Activated naive CD4-positive, alpha-beta T cell (primary cell): ENCODE measurements around the gene ISOC2.
"Not testable (repeated sequence)": the region's sequence is repeated elsewhere in the genome, so short reads cannot be mapped to it uniquely, and the experiment has no call there.

Source experiments
- DNase-seq, 4 experiments: peaks; one replicate each; lab custom pipeline; 2025; lab: John Stamatoyannopoulos, UW

The ISOC2 gene, protein sequence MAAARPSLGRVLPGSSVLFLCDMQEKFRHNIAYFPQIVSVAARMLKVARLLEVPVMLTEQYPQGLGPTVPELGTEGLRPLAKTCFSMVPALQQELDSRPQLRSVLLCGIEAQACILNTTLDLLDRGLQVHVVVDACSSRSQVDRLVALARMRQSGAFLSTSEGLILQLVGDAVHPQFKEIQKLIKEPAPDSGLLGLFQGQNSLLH

DNA sequence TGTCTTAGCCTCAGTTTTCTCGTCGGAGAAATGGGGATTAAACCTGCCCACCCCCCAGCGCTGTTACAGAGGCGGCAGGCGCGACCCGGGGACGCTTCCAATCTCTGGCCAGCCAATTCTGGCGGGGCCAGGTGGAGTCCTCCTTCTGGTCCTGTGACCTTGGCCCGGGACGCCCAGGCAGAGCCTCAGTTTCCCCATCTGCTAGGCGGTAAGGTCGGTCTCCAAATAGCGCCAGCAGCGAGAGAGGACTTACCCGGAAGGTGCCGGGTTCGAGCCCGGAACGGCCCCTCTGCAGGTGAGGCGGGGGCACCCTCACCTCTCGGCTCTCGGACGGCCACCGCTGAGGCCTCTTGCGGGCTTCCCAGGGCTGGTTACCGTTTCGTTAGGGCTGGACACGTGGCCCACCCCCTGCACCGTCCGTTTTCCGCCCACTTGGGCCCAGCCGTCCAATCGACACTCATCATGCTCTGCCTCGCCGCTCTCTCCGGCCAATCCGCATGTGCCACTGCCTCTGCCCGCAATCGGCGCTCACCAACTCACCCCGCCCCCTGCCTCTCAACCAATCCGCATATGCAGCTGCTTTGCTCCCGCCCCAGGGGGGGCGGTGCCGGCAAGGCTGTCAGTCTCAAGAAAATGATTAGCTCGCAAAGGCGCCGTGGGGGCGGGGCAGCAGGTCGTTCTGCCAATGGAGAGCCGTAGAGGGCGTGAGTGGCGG lies at the start of gene ISOC2:
Gene ISOC2 (minus strand): TSS at position 384 of the 715 bp plus-strand sequence. CDS start 5,156 bp downstream, outside the sequence.
- peak; percentile 99 to 100 (median 100) for DNase-seq

DNA sequence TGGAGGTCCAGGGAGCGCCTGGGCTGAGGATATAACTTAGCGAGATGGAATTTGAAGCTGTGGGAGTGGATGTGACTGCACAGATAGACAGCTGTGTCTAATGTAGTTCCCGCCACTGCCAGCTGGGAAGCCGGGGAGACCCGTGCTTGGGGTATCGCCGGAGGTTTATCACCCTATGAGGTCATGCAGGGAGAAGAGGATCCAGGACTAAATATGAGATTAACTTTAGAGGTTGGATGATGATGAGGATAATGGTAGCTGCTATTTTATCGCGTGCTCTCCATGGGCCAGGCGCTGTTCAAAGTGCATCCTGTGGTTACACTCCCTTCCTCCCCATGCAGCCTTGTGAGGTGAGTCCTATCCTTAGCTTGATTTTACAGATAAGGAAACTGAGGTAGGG lies 46.7 kb upstream of the ISOC2 start:
- no peak for DNase-seq

DNA sequence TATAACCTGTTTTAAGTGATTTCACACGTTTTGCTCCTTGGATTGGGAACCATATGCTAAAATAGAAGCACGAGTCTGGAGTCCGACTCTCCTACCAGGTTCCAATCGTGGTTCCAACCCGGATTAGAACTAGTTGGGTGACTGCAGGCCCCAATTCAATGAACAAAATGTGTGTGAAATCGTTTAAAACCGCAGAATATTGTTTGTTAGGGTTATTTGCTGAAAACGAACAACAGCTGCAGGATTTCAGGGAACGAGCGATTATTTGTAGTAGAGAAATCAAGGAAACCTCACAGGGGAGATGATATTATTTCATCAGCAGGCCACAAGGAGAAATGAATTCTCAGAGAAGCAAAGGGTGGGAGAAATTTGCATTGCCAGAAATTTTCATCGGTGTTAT lies 43.5 kb upstream of the ISOC2 start:
- DNase-seq, result no peak

DNA sequence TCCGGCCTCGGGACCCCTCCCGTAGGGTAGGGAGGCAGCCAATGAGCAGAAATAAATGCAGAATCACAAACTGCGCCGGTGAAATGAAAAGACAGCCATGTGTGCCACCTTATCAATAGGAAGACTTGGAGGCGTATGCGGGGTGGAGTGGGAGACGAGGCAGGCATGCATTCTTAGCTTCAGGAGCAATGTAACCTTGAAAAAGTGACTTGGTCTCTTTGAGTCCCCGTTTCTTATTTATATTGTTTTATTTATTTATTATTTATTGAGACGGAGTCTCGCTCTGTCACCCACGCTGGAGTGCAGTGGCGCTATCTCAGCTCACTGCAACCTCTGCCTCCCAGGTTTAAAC lies 42.8 kb upstream of the ISOC2 start:
- no peak for DNase-seq

DNA sequence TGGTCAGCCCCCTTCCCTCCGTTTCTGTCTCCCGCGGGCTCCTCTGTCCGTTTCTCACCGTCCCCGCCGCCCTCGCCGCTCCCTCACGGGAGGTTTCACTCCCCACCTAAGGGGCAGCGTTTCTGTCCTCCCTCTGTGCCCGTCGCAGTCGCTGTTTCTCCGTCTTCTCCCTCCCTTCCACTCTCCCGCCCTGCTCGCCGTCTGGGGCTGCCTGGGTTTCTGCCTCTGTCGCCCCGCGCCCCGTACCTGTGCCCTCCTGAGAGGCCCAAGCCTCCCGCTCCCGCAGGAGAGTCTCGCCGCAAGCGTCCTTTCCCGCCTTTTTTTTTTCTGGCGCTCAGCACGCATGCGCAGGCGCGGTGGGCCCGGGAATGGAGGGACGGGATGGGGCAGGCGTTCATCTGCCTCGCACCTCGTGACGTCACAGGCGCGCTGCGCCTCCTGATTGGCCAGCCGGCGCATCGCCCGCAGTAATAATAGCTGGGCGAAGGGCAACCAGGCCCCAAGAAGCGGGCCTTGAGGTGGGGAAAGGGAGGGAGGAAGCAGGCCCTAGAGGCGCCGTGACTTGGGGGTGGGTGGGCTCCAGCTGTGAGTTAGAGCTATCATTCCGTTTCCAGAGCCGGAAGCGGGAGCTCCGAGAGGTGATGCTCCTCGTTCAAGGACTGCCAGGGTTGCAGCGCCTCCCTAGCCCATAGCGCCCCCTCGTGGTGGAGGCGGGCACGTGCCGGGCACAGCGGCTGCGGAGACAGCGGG lies 42.2 kb upstream of the ISOC2 start:
- peak; percentile 91 to 96 (median 94) for DNase-seq

DNA sequence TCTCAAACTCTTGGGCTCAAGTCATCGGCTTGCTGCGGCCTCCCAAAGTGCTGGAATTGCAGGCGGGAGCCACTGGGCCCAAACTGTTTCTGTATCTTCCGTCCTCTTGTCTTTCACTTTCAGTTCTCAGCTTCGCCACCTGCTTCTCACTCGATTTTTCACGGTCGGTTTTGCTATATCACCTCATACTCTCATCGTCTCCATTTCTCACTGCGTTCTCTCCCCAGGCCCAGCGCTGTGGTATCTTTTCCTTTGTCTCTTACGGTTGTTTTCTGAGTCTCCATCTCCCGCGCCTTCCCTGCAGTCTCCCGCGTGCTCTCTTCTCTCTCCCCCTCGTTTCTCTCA lies 41.7 kb upstream of the ISOC2 start:
- DNase-seq, result no peak

DNA sequence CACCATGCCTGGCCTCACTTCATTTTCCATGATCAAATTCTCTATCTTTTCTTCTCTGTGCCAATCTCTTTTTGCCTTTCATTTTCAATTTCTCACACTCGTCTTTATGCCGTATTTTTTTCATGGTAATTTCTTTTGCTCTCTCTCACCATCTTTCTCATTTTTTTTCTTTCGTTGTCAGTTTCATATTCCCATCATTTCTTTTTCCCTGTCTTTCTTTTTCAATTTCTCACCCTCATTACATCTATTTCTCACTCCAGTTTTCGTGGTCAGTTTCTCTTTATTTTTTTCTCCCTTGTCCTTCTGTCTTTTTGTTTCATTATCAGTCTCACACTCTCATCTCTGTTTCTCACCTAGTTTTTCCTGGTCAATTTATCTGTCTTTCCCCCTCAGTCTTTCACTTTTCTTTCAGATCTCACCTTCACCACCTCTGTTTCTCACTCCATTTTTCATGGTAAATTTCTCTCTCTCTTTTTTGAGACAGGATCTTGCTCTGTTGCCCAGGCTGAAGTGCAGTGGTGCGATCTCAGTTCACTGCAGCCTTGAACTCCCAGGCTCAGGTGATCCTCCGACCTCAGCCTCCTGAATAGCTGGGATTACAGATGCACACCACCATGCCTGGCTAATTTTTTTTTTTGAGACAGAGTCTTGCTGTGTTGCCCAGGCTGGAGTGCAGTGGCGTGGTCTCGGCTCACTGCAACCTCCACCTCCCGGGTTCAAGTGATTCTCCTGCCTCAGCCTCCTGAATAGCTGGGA lies 40.9 kb upstream of the ISOC2 start:
- DNase-seq, result no peak

DNA sequence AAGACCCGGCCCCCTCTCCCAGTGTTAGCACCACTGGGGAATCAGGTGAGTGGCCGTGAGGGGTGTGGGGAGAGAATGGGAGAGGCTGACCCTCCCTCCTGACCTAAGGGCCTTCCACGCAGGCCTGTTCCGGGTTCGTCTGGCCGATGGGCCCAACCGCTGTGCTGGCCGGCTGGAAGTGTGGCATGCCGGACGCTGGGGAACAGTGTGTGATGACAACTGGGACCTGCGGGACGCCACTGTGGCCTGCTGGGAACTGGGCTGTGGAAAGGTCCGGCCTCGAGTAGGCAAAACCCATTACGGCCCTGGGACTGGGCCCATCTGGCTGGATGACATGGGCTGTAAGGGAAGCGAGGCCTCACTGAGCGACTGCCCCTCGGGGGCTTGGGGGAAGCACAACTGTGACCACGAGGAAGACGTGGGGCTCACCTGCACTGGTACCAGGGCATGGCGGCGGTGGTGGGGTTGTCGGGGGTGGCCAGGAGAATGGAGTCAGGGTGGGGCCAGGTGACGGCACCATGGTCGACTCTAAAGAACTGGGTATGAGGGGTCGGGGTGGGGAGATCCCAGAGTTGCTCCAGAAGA lies 39.0 kb upstream of the ISOC2 start:
- no peak for DNase-seq

DNA sequence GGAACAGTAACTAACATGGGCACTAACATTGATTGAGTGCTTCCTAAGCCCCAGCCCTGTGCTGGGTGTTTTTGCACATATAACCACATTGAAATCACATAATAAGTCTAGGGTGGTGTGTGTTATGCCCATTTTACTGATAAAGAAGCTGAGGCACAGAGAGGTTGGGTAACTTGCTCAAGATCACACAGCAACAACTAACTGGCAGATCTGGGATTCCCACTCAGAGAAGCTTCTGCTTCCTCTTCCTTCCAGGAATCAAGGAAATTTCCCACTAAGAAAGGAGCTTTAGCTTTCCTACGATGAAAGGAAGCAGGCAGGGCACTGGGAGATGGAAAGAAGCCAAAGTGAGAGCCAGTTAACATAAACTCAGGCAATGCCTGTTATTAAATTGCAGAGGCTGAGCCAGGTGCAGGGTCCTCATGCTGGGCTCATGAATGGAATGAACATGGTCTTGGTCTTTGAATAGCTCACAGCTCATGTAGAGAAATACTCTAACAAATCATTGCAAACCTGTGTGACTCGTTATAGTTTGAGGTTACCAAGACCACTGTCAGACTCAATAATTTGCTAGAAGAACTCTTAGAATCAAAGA lies 36.9 kb upstream of the ISOC2 start:
- DNase-seq, result no peak

DNA sequence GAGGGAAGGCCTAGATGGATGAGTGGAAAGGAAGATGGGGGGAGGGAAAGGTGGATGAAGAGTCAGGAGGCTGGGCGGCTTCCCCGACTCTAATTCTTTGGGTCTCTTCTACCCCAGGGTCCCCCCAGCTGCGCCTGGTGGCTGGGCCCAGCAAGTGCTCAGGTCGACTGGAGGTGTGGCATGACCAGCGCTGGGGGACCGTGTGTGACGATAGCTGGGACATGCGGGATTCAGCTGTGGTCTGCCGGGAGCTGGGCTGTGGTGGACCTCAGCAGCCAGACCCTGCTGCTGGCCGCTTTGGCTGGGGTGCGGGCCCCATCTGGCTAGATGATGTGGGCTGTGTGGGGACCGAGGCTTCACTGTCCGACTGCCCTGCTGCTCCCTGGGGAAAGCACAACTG lies 36.3 kb upstream of the ISOC2 start:
- DNase-seq, result no peak

DNA sequence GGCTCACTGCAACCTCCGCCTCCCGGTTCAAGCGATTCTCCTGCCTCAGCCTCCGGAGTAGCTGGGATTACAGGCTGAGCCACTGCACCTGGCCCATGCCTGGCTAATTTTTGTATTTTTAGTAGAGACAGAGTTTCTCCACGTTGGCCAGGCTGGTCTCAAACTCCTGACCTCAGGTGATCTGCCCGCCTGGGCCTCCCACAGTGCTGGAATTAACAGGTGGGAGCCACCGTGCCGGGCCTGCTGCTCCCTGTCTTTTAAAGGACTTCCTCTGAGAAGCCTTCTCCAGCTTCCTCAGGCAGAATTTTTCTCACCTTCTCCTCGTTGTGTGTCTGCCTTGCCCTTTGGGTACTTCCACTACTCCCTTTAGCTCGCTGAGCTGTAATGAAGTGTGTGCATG lies 35.4 kb upstream of the ISOC2 start:
- DNase-seq, result not testable (repeated sequence)

DNA sequence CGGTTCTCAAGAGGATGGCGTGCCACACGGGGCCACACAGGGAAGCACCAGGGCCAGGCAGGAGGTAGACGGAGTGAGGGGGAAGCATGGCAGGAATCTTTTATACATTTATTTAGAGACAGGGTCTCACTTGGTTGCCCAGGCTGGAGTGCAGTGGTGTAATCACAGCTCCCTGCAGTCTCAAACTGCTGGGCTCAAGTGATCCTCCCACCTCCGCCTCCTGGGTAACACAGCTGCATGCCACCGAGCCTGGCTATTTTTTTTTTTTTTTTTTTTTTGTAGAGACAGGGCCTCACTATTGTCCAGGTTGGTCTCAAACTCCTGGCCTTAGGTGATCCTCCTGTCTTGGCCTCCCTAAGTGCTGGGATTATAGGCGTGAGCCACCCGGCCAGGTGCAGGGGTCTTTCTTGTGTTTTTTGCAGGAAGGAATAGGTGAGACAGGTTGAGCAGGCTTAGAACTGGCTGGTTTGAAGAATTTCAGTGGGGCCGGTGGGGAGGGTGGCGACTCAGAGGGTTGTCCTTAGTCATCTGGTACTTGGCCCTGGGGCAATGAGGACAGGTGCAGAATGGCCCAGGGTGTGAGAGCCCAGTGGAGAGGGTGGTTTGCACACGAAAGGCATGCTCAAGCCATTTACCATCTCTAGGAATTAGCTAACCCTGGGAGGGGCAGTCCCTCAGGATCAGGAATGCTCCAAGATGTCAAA lies 34.4 kb upstream of the ISOC2 start:
- DNase-seq, result no peak

DNA sequence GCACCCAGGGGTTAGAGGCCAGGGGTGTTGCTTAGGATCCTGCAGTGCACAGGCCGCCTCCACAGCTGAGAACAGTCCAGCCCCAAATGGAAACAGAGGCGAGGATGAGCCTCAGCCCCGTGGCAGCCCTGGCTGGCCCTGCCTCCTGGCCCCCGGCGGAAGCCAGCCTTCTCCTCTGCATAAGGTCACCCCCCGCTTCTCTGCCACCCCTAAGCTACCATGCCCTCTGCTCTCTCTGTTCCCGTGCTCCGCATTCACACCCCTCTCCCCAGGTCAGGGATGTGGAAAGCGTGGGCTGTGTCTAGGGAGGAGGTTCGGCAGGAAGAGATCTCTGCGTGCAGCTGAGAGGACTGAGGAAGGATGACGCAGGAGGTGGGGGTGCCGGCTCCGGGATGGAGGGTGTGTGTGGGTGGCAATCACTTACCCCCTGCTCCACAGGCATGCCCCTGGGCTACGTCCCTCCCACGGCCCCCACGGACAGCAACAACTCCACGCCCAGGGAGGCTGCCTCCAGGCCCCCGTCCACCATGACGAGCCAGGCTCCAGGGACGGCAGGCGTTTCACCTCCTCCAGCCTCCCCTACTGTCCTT lies 32.8 kb upstream of the ISOC2 start:
- DNase-seq, result no peak

DNA sequence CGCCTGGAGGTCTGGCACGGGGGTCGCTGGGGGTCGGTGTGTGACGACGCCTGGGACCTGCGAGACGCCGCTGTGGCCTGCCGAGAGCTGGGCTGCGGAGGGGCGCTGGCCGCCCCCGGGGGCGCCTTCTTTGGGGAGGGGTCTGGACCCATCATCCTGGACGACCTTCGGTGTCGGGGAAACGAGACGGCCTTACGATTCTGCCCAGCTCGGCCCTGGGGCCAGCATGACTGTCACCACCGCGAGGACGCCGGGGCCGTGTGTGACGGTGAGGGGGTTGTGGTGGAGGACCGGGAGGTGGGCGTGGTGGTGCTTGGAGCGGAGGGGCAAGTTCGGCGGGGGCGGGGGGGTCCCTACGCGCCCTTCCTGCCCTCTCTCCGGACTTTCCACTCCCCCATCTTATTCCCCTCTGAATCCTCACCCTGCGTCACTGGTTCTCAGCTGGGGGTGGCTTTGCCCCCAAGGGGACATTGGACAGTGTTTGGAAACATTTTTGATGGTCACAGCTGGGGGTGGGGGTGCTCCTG lies 32.3 kb upstream of the ISOC2 start:
- no peak for DNase-seq

DNA sequence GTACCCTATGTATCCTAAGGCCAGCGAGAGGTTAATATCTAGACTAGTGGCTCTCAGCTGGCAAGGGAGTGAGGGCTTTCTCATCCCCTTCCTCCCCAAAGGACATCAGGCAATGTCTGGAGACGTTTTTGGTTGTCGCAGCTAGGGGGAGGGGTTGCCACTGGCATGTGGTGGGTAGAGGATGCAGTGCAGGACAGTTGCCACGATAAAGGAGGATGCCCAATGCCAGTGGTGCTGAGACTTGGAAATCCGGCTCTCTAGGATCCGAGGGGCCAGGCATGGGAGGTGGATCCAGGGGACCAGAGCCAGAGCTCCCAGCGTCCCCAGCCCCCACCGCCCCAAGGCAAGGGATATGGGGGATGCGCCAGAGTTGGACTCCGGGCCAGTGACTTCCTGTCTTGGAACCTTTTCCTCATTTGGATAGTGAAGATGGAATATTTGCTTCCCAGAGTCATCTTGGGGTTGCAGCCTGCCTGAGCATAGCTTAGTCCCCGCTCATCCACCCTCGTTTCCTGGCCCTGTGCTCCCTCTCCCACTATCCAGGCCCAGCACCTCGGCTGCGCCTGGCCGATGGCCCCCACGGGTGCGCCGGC lies 31.7 kb upstream of the ISOC2 start:
- DNase-seq, result no peak

DNA sequence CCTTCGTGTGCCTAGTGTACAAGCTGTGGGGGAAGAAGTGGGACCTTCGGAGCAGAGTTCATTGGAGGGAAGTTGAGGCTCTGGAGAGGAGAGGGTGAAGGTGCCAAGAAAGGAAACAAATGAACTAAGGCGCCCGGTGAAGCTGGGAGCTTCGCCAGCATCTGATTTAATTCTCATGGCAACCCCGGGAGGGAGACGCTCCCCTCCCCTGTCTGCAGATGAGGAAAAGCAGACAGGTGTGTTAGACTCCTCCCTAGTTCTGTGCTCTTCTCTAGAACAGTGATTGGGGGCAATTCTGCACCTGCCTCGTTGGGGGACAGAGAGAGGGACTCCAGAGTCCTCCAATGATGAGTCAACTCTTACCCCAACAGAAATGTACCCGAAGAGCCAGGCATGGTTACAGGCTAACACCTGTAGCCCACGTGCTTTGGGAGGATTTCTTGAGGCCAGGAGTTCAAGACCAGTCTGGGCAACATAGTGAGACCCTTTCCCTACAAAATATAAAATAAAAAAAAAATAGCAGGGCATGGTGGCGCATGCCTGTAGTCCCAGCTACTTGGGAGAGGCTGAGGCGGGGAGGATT lies 31.0 kb upstream of the ISOC2 start:
- no peak for DNase-seq

DNA sequence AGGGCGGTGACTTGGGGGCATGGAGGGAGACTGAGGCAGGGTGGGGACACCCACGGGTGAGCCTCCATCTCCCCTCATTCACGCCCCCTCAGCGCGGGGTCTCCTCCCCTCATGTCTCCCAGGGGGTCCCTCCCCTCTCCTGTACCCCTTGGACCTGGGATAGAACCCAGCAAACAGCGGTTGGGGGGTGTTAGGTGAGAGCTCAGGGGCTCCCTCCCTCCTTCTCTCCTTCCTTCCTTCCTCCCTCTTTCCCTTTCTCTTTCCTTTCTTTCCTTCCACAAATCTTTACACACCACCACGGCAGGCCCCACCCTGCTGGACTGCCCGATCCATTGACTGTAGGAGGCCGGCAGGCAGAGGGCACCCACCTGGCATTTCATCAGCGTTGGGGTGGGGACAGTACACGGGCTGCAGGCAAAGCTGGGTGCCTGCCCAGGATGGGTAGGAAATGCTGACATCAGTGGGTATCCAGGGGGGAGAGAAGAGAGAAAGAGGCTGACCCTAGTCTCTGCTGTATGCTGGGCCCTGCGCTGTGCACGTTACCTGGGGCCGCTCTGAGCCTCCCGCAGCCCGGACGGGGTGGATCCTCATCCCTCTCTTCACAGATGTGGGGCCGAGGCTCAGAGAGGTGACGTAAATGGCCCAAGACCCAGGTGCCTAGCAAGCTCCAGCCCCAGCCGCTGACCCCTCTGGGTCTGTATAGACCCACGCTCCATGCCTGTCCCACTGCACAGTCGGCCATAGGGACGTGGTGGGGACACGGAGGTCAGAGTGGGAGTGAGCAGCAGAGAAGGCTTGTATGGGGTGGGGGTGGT lies 30.3 kb upstream of the ISOC2 start:
- no peak for DNase-seq

DNA sequence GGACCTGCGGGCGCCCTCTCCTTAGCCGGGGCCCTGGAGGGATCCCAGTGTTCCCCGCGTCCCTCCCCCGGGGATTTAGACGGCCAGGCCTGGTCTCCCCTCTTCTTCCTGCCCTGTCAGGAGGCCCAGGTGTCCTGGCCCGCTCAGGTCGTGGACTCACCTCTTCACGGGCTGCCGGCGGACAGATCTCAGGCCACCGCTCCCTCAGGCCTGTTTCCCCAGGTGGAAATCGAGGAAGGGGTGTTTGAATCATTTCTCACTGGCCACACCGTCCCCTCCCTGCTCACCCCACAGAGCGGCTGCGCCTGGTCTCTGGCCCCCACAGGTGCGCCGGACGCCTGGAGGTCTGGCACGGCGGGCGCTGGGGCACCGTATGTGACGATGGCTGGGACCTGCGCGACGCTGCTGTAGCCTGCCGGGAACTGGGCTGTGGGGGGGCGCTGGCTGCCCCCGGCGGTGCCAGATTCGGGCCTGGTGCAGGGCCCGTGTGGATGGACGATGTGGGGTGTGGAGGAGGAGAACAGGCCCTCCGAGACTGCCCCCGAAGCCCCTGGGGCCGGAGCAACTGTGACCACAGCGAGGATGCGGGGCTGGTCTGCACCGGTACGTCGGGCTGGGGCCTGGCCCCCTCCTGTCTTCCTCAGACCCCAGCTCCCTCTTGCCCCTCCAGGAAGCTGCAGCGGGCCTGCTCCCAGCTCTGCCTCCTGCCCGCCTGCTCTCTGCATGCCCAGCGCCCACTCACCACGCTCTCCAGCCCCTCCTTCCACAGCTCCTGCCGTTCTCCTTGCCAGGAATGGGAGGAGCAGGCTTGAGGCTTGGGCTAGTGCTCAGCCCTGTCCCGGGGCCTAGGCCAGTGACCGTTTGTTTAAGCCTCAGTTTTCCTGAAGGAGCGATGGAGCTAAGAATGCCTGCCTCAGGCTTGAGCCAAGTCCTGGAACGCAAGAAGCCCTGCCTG lies 29.3 kb upstream of the ISOC2 start:
- no peak for DNase-seq
